ENCODE data around the gene XRCC3.

DNA sequence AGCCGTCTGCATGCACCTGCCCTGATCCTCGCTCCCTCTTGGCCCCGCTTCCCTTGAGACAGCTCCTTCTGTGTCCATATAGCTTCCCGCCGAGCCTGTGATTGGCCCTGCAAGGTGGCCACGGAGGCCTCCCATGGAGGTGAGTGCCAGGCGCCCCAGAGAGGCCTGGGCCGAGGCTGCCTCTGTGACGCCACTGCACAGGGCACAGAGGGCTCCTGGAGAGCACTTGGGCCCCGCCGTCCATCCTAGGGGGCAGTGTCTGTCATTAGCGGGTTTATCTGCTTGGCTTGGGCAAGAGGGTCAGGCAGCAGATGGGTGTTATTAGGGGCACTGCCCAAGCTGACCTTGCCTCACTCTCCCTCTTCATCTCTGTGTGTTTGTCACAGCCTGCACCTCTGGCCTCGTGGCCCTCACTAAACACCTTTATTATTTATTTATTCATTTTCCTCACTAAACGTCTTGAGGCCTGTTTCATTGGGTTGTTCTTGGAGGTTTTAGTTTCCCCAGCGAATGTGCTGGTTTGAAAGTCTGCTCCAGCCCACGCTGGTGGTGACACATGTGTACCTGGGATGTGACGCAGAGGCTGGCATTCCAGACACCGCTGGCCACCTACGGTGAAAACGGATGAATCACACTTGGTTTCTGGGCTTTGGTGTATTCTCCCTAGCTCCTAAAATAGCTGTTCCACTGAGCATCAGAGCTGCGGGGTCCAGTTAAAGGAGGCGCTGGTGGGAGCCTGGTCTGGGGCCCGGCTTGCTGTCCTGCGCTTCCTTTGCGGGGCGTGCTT lies 6.3 kb upstream of the XRCC3 start:
- TF ChIP-seq, protein P1, sequence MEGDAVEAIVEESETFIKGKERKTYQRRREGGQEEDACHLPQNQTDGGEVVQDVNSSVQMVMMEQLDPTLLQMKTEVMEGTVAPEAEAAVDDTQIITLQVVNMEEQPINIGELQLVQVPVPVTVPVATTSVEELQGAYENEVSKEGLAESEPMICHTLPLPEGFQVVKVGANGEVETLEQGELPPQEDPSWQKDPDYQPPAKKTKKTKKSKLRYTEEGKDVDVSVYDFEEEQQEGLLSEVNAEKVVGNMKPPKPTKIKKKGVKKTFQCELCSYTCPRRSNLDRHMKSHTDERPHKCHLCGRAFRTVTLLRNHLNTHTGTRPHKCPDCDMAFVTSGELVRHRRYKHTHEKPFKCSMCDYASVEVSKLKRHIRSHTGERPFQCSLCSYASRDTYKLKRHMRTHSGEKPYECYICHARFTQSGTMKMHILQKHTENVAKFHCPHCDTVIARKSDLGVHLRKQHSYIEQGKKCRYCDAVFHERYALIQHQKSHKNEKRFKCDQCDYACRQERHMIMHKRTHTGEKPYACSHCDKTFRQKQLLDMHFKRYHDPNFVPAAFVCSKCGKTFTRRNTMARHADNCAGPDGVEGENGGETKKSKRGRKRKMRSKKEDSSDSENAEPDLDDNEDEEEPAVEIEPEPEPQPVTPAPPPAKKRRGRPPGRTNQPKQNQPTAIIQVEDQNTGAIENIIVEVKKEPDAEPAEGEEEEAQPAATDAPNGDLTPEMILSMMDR (IDR thresholded peaks at IDR 0.05): no peak
- no peak for TF ChIP-seq POLR2A (IDR thresholded peaks at IDR 0.05)
